Measurements from ENCODE around the gene ARHGAP15. TPM values are rescaled to one million over a fixed set of nuclear protein-coding genes. Genes with fewer than 3 reads are reported as not detected.

Gene ARHGAP15
- total and polyA plus RNA-seq, 2 experiments from 2014 or later = 0.26 TPM; not detected in 1

DNA sequence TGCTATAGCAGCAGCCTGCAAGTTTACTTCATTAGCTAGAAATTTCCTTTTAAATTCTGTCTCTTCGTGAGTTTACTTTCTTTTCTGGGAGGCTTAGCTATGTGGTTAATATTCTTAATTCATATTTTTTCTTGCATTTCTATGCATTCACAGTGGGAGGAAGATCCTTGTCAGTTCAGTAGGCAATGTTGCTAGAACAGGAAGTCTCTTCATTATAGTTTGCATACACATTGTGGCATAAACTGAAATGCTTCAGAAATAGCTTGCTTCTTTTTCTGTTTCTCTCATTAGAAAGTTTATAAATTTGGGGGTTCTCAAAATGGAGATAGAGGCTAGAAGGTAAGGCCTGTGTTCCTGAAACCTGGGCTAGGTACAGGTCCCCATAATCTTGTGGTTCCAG lies 8.1 kb upstream of the ARHGAP15 start:
- H3K27ac Mint-ChIP-seq = no peak overlapping the region
- Histone ChIP-seq H4K20me1 (replicated peaks; ENCODE audit: insufficient read depth) (no peaks in the 10 kb centered on the region), H3K4me1 (ENCODE audit: insufficient read depth) (no peaks in the 10 kb centered on the region), H3K79me2 (replicated peaks; ENCODE audit: insufficient read depth) (no peaks in the 10 kb centered on the region), H3K27me3 (ENCODE audit: insufficient read depth) (no peaks in the 10 kb centered on the region), H2AFZ (no peak overlapping the region), H3K4me2 (no peak overlapping the region), H3F3A (replicated peaks; ENCODE audit: low read depth) (no peaks in the 10 kb centered on the region), H3K27ac (ENCODE audit: low read depth) (no peak overlapping the region), H3K9me2 (ENCODE audit: insufficient read depth) (no peaks in the 10 kb centered on the region), H3K4me3 (no peak overlapping the region), H3K36me3 (ENCODE audit: insufficient read depth) (no peaks in the 10 kb centered on the region)
- DNase-seq (ENCODE audit: low spot score) (no peak), ATAC-seq (no peak)
- H3K9me3 Mint-ChIP-seq = no peaks in the 10 kb centered on the region
- TF ChIP-seq POLR2AphosphoS5 (IDR thresholded peaks at IDR 0.05; ENCODE audit: low read depth) (no peak), STAT1 (IDR thresholded peaks at IDR 0.05; ENCODE audit: unreplicated experiment) (no peak), EZH2 (IDR thresholded peaks at IDR 0.05; ENCODE audit: low read depth, unreplicated experiment) (no peak), CREB1 (CRISPR knock-in tag; IDR thresholded peaks at IDR 0.05; ENCODE audit: low read depth) (no peak), ZNF331 (CRISPR knock-in tag; IDR thresholded peaks at IDR 0.05; ENCODE audit: low read depth) (no peak), NANOG (IDR thresholded peaks at IDR 0.05; ENCODE audit: borderline replicate concordance) (no peak)
- TF ChIP-seq, protein P1, sequence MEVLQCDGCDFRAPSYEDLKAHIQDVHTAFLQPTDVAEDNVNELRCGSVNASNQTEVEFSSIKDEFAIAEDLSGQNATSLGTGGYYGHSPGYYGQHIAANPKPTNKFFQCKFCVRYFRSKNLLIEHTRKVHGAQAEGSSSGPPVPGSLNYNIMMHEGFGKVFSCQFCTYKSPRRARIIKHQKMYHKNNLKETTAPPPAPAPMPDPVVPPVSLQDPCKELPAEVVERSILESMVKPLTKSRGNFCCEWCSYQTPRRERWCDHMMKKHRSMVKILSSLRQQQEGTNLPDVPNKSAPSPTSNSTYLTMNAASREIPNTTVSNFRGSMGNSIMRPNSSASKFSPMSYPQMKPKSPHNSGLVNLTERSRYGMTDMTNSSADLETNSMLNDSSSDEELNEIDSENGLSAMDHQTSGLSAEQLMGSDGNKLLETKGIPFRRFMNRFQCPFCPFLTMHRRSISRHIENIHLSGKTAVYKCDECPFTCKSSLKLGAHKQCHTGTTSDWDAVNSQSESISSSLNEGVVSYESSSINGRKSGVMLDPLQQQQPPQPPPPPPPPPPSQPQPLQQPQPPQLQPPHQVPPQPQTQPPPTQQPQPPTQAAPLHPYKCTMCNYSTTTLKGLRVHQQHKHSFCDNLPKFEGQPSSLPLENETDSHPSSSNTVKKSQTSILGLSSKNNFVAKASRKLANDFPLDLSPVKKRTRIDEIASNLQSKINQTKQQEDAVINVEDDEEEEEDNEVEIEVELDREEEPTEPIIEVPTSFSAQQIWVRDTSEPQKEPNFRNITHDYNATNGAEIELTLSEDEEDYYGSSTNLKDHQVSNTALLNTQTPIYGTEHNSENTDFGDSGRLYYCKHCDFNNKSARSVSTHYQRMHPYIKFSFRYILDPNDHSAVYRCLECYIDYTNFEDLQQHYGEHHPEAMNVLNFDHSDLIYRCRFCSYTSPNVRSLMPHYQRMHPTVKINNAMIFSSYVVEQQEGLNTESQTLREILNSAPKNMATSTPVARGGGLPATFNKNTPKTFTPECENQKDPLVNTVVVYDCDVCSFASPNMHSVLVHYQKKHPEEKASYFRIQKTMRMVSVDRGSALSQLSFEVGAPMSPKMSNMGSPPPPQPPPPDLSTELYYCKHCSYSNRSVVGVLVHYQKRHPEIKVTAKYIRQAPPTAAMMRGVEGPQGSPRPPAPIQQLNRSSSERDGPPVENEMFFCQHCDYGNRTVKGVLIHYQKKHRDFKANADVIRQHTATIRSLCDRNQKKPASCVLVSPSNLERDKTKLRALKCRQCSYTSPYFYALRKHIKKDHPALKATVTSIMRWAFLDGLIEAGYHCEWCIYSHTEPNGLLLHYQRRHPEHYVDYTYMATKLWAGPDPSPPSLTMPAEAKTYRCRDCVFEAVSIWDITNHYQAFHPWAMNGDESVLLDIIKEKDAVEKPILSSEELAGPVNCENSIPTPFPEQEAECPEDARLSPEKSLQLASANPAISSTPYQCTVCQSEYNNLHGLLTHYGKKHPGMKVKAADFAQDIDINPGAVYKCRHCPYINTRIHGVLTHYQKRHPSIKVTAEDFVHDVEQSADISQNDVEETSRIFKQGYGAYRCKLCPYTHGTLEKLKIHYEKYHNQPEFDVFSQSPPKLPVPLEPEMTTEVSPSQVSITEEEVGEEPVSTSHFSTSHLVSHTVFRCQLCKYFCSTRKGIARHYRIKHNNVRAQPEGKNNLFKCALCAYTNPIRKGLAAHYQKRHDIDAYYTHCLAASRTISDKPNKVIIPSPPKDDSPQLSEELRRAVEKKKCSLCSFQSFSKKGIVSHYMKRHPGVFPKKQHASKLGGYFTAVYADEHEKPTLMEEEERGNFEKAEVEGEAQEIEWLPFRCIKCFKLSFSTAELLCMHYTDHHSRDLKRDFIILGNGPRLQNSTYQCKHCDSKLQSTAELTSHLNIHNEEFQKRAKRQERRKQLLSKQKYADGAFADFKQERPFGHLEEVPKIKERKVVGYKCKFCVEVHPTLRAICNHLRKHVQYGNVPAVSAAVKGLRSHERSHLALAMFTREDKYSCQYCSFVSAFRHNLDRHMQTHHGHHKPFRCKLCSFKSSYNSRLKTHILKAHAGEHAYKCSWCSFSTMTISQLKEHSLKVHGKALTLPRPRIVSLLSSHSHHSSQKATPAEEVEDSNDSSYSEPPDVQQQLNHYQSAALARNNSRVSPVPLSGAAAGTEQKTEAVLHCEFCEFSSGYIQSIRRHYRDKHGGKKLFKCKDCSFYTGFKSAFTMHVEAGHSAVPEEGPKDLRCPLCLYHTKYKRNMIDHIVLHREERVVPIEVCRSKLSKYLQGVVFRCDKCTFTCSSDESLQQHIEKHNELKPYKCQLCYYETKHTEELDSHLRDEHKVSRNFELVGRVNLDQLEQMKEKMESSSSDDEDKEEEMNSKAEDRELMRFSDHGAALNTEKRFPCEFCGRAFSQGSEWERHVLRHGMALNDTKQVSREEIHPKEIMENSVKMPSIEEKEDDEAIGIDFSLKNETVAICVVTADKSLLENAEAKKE (CRISPR knock-in tag; IDR thresholded peaks at IDR 0.05) = no peak
- TF ChIP-seq, protein P2, sequence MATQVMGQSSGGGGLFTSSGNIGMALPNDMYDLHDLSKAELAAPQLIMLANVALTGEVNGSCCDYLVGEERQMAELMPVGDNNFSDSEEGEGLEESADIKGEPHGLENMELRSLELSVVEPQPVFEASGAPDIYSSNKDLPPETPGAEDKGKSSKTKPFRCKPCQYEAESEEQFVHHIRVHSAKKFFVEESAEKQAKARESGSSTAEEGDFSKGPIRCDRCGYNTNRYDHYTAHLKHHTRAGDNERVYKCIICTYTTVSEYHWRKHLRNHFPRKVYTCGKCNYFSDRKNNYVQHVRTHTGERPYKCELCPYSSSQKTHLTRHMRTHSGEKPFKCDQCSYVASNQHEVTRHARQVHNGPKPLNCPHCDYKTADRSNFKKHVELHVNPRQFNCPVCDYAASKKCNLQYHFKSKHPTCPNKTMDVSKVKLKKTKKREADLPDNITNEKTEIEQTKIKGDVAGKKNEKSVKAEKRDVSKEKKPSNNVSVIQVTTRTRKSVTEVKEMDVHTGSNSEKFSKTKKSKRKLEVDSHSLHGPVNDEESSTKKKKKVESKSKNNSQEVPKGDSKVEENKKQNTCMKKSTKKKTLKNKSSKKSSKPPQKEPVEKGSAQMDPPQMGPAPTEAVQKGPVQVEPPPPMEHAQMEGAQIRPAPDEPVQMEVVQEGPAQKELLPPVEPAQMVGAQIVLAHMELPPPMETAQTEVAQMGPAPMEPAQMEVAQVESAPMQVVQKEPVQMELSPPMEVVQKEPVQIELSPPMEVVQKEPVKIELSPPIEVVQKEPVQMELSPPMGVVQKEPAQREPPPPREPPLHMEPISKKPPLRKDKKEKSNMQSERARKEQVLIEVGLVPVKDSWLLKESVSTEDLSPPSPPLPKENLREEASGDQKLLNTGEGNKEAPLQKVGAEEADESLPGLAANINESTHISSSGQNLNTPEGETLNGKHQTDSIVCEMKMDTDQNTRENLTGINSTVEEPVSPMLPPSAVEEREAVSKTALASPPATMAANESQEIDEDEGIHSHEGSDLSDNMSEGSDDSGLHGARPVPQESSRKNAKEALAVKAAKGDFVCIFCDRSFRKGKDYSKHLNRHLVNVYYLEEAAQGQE (IDR thresholded peaks at IDR 0.05; ENCODE audit: unreplicated experiment) = no peak
- TF ChIP-seq, protein P3, sequence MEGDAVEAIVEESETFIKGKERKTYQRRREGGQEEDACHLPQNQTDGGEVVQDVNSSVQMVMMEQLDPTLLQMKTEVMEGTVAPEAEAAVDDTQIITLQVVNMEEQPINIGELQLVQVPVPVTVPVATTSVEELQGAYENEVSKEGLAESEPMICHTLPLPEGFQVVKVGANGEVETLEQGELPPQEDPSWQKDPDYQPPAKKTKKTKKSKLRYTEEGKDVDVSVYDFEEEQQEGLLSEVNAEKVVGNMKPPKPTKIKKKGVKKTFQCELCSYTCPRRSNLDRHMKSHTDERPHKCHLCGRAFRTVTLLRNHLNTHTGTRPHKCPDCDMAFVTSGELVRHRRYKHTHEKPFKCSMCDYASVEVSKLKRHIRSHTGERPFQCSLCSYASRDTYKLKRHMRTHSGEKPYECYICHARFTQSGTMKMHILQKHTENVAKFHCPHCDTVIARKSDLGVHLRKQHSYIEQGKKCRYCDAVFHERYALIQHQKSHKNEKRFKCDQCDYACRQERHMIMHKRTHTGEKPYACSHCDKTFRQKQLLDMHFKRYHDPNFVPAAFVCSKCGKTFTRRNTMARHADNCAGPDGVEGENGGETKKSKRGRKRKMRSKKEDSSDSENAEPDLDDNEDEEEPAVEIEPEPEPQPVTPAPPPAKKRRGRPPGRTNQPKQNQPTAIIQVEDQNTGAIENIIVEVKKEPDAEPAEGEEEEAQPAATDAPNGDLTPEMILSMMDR (conservative IDR thresholded peaks at IDR 0.05; ENCODE audit: low read depth in 2 of 2) = no peak
- peaks cover 1% of the 10 kb centered on the region for H3K27me3 Mint-ChIP-seq (ENCODE audit: insufficient read depth, low read depth, poor library complexity)
- no peak overlapping the region for H3K4me3 Mint-ChIP-seq
- H3K36me3 Mint-ChIP-seq (ENCODE audit: low read depth) = no peaks in the 10 kb centered on the region
- no peaks in the 10 kb centered on the region for H3K4me1 Mint-ChIP-seq

Measured in GM23338 (cell line).